Astrocyte (in vitro differentiated cells and primary cell): ENCODE data around the gene ZNF469. TPM values are rescaled to one million over a fixed set of nuclear protein-coding genes. Genes with fewer than 3 reads are reported as not detected.

Source experiments
- DNase-seq: peaks from one replicate; pipeline ENCODE4 v3.0.0-alpha.2; 2010; ENCODE audit warnings: low read depth
- FAIRE-seq: peaks from 2 replicates; lab custom pipeline; 2011; peaks lifted over from hg19 to GRCh38; lab: Jason Lieb, UNC
- H2AFZ ChIP-seq: 2 replicates; pipeline ENCODE4 v1.6.0; 2012; ENCODE audit warnings: low read depth, low read length, inconsistent platforms
- H3K27ac ChIP-seq: 2 replicates; pipeline ENCODE4 v1.5.1; 2011; ENCODE audit warnings: low read depth, low read length, inconsistent platforms
- H3K27me3 ChIP-seq: 2 replicates; pipeline ENCODE4 v1.6.0; 2011; ENCODE audit warnings: low read length, inconsistent platforms; ENCODE audit not compliant: insufficient read depth
- H3K36me3 ChIP-seq: 2 replicates; pipeline ENCODE4 v1.5.1; 2011; ENCODE audit warnings: low read length, inconsistent platforms; ENCODE audit not compliant: insufficient read depth
- H3K4me1 ChIP-seq: 2 replicates; pipeline ENCODE4 v1.5.1; 2011; ENCODE audit warnings: low read length, inconsistent platforms; ENCODE audit not compliant: insufficient read depth
- H3K4me2 ChIP-seq: 2 replicates; pipeline ENCODE4 v1.6.0; 2012; ENCODE audit warnings: low read length, inconsistent platforms
- H3K4me3 ChIP-seq: 2 replicates; pipeline ENCODE4 v1.5.1; 2011; ENCODE audit warnings: low read depth, mild to moderate bottlenecking, low read length, inconsistent platforms; ENCODE audit not compliant: insufficient read depth
- H3K79me2 ChIP-seq: 2 replicates; pipeline ENCODE4 v1.6.0; 2012; ENCODE audit warnings: mild to moderate bottlenecking, low read length, inconsistent platforms; ENCODE audit not compliant: insufficient read depth
- H3K9ac ChIP-seq: 2 replicates; pipeline ENCODE4 v1.6.0; 2012; ENCODE audit warnings: mild to moderate bottlenecking, low read length, inconsistent platforms
- H3K9me3 ChIP-seq: 2 replicates; pipeline ENCODE4 v1.5.1; 2012; ENCODE audit warnings: low read depth, mild to moderate bottlenecking, low read length, inconsistent platforms; ENCODE audit not compliant: insufficient read depth
- H4K20me1 ChIP-seq: 2 replicates; pipeline ENCODE4 v1.6.0; 2012; ENCODE audit warnings: low read length, inconsistent platforms; ENCODE audit not compliant: insufficient read depth
- H3K27ac Mint-ChIP-seq: one replicate; pipeline ENCODE4 v1.8.0; 2021; ENCODE audit warnings: mild to moderate bottlenecking, mixed read lengths; ENCODE audit not compliant: unreplicated experiment
- H3K27me3 Mint-ChIP-seq: one replicate; pipeline ENCODE4 v1.8.0; 2021; ENCODE audit warnings: low read depth, mixed read lengths; ENCODE audit not compliant: unreplicated experiment
- H3K36me3 Mint-ChIP-seq: one replicate; pipeline ENCODE4 v1.8.0; 2021; ENCODE audit warnings: low read depth, mixed read lengths; ENCODE audit not compliant: unreplicated experiment
- H3K4me1 Mint-ChIP-seq: one replicate; pipeline ENCODE4 v1.8.0; 2021; ENCODE audit warnings: low read depth, mixed read lengths; ENCODE audit not compliant: unreplicated experiment
- H3K4me3 Mint-ChIP-seq: one replicate; pipeline ENCODE4 v1.8.0; 2021; ENCODE audit warnings: mild to moderate bottlenecking, moderate library complexity, mixed read lengths; ENCODE audit not compliant: unreplicated experiment
- H3K9me3 Mint-ChIP-seq: one replicate; pipeline ENCODE4 v1.8.0; 2021; ENCODE audit warnings: mild to moderate bottlenecking, mixed read lengths; ENCODE audit not compliant: unreplicated experiment
- EZH2 ChIP-seq: IDR thresholded peaks from 2 replicates; pipeline ENCODE4 v1.6.1; 2012; ENCODE audit warnings: mild to moderate bottlenecking, low read length, inconsistent platforms; ENCODE audit not compliant: insufficient read depth
- total RNA-seq: library from RNA; stranded (reverse); gene quantifications from 2 replicates; pipeline ENCODE4 v1.2.1, GENCODE V29; 2021
- TF ChIP-seq, protein P1 (sequence below): IDR thresholded peaks from 2 replicates; pipeline ENCODE4 v1.5.1; 2011; ENCODE audit warnings: low read depth, mild to moderate bottlenecking, inconsistent platforms, low read length, moderate library complexity; ENCODE audit not compliant: insufficient read depth

The ZNF469 gene
- total RNA-seq, 1 donor from 2014 or later: 17.7 TPM

DNA sequence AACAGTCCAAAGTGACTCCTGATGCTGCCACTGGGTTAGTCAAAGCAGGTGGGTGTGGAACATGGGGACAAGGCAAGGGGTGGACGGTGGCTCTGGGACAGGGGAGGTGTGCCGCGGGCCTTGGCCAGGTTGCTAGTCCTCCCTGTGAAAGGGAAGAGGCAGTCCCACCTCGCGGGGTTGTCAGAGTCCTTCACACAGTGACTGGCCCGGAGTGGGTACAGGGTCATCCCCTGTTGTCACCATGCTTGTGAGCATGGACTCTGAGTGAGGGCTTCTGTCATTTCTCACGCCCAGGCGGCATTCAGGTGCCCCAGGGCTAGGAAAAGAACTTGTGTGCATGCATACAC, 3.1 kb upstream of the ZNF469 start:
- DNase-seq: no peak
- Histone ChIP-seq H3K36me3 (no peaks in the 10 kb centered on the region), H3K4me2 (no peak overlapping the region), H3K79me2 (peaks cover 13% of the 10 kb centered on the region), H3K27ac (no peak overlapping the region), H3K9ac (no peak overlapping the region), H2AFZ (no peak overlapping the region), H3K4me1 (peaks cover 26% of the 10 kb centered on the region), H3K4me3 (no peak overlapping the region), H4K20me1 (peaks cover 5% of the 10 kb centered on the region), H3K9me3 (no peaks in the 10 kb centered on the region), H3K27me3 (no peaks in the 10 kb centered on the region)
- Mint-ChIP-seq H3K4me3 (no peak overlapping the region), H3K4me1 (peaks cover 13% of the 10 kb centered on the region), H3K27ac (no peak overlapping the region), H3K27me3 (no peaks in the 10 kb centered on the region), H3K9me3 (peaks cover 2% of the 10 kb centered on the region), H3K36me3 (no peaks in the 10 kb centered on the region)
- FAIRE-seq: no peak
- TF ChIP-seq, protein P1, sequence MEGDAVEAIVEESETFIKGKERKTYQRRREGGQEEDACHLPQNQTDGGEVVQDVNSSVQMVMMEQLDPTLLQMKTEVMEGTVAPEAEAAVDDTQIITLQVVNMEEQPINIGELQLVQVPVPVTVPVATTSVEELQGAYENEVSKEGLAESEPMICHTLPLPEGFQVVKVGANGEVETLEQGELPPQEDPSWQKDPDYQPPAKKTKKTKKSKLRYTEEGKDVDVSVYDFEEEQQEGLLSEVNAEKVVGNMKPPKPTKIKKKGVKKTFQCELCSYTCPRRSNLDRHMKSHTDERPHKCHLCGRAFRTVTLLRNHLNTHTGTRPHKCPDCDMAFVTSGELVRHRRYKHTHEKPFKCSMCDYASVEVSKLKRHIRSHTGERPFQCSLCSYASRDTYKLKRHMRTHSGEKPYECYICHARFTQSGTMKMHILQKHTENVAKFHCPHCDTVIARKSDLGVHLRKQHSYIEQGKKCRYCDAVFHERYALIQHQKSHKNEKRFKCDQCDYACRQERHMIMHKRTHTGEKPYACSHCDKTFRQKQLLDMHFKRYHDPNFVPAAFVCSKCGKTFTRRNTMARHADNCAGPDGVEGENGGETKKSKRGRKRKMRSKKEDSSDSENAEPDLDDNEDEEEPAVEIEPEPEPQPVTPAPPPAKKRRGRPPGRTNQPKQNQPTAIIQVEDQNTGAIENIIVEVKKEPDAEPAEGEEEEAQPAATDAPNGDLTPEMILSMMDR: no peak
- no peak for TF ChIP-seq EZH2

GRCh38 chr16:88380099-88380498, 2.7 kb upstream of the ZNF469 start:
- Histone ChIP-seq H4K20me1 (peaks cover 9% of the 10 kb centered on the region), H3K4me1 (peaks cover 30% of the 10 kb centered on the region), H3K27me3 (no peaks in the 10 kb centered on the region), H3K9me3 (no peaks in the 10 kb centered on the region), H3K9ac (no peak overlapping the region), H3K79me2 (peaks cover 17% of the 10 kb centered on the region), H3K4me2 (no peak overlapping the region), H2AFZ (no peak overlapping the region), H3K36me3 (no peaks in the 10 kb centered on the region), H3K27ac (no peak overlapping the region), H3K4me3 (no peak overlapping the region)
- no peak for FAIRE-seq
- H3K9me3 Mint-ChIP-seq: peaks cover 4% of the 10 kb centered on the region
- H3K27ac Mint-ChIP-seq: no peak overlapping the region
- DNase-seq: no peak
- H3K36me3 Mint-ChIP-seq: peaks cover 2% of the 10 kb centered on the region
- TF ChIP-seq, protein P1: no peak
- TF ChIP-seq EZH2: no peak
- H3K27me3 Mint-ChIP-seq: no peaks in the 10 kb centered on the region
- peaks cover 13% of the 10 kb centered on the region for H3K4me1 Mint-ChIP-seq
- no peak overlapping the region for H3K4me3 Mint-ChIP-seq

DNA sequence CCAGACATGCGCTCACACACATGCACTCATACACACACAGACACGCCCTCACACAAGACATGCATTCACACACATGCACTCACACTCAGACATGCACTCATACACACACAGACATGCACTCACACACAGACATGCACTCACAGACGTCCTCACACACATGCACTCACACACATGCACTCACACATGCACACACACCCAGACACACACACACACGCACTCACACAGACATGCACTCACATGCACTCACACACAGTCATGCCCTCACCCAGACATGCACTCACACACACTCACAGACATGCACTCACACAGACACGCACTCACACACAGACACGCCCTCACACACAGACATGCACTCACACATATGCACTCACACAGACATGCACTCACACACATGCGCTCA, 2.1 kb upstream of the ZNF469 start:
- H3K9me3 ChIP-seq: no peaks in the 10 kb centered on the region
- H3K9ac ChIP-seq: no peak overlapping the region
- H3K4me3 ChIP-seq: no peak overlapping the region
- Mint-ChIP-seq H3K36me3 (peaks cover 2% of the 10 kb centered on the region), H3K27me3 (no peaks in the 10 kb centered on the region), H3K9me3 (peaks cover 4% of the 10 kb centered on the region), H3K27ac (no peak overlapping the region), H3K4me3 (no peak overlapping the region), H3K4me1 (peaks cover 13% of the 10 kb centered on the region)
- H3K36me3 ChIP-seq: no peaks in the 10 kb centered on the region
- DNase-seq: no peak
- peaks cover 27% of the 10 kb centered on the region for H3K4me1 ChIP-seq
- peaks cover 14% of the 10 kb centered on the region for H4K20me1 ChIP-seq
- TF ChIP-seq, protein P1: no peak
- TF ChIP-seq EZH2: no peak
- peaks cover 22% of the 10 kb centered on the region for H3K79me2 ChIP-seq
- no peaks in the 10 kb centered on the region for H3K27me3 ChIP-seq
- H3K27ac ChIP-seq: no peak overlapping the region
- no peak for FAIRE-seq
- H2AFZ ChIP-seq: no peak overlapping the region
- H3K4me2 ChIP-seq: no peak overlapping the region
